Neural crest cell (in vitro differentiated cells): ENCODE results near the gene KMT5C. TPM values are rescaled to one million over a fixed set of nuclear protein-coding genes. Genes with fewer than 3 reads are reported as not detected.

Experiments used
- DNase-seq: peaks from one replicate; pipeline ENCODE4 v3.0.0; 2021; ENCODE audit warnings: low read depth, mixed read lengths, low spot score
- H3K27ac Mint-ChIP-seq: one replicate; pipeline ENCODE4 v1.8.0; 2021; ENCODE audit warnings: mild to moderate bottlenecking, mixed read lengths; ENCODE audit not compliant: unreplicated experiment
- H3K27me3 Mint-ChIP-seq: 2 replicates; pipeline ENCODE4 v1.8.0; 2021; ENCODE audit warnings: low read depth, mild to moderate bottlenecking, mixed read lengths
- H3K36me3 Mint-ChIP-seq: 2 replicates; pipeline ENCODE4 v1.8.0; 2021; ENCODE audit warnings: low read depth, mild to moderate bottlenecking, mixed read lengths
- H3K4me1 Mint-ChIP-seq: 2 replicates; pipeline ENCODE4 v1.8.0; 2021; ENCODE audit warnings: mixed read lengths
- H3K4me3 Mint-ChIP-seq: one replicate; pipeline ENCODE4 v1.8.0; 2021; ENCODE audit warnings: mild to moderate bottlenecking, mixed read lengths
- H3K9me3 Mint-ChIP-seq: 2 replicates; pipeline ENCODE4 v1.8.0; 2021; ENCODE audit warnings: mixed read lengths
- total RNA-seq: library from RNA; stranded (reverse); gene quantifications from 2 replicates; pipeline ENCODE4 v1.2.1, GENCODE V29; 2021
- TF ChIP-seq, protein P1 (sequence below): fragments of 200-600 bp; sonication (generic); conservative IDR thresholded peaks from 2 replicates; pipeline ENCODE4 v1.5.0; 2021; ENCODE audit warnings: antibody characterized with exemption, mild to moderate bottlenecking

KMT5C gene
- total RNA-seq, 1 donor from 2014 or later, result 35.2 TPM

DNA sequence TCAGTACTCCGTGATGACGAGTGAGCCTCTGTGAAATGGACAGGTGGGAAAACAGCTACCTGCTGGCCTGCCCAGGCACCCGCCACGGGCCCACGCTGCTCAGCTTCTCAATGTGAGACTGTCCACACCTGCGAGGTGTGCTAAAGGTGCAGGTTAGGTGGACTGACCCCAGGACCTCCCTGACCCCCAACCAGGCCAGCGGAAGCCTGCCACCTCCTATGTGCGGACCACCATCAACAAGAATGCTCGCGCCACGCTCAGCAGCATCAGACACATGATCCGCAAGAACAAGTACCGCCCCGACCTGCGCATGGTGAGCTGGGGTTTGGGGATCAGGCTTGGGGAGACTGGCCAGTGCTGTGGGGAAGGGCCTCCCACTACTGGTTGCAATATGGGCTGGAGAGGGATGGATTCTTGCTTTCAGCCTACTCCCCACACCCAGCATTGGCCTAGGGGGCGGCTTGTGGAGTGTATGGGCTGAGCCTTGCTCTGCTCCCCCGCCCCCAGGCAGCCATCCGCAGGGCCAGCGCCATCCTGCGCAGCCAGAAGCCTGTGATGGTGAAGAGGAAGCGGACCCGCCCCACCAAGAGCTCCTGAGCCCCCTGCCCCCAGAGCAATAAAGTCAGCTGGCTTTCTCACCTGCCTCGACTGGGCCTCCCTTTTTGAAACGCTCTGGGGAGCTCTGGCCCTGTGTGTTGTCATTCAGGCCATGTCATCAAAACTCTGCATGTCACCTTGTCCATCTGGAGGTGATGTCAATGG is 48.2 kb downstream of the KMT5C start:
- Mint-ChIP-seq H3K4me1 (peaks cover 71% of the 10 kb centered on the region), H3K27me3 (peaks cover 3% of the 10 kb centered on the region), H3K4me3 (peak overlapping the region; percentile 100), H3K36me3 (peaks cover 10% of the 10 kb centered on the region), H3K27ac (no peak overlapping the region), H3K9me3 (no peaks in the 10 kb centered on the region)
- DNase-seq, result no peak
- TF ChIP-seq, protein P1, sequence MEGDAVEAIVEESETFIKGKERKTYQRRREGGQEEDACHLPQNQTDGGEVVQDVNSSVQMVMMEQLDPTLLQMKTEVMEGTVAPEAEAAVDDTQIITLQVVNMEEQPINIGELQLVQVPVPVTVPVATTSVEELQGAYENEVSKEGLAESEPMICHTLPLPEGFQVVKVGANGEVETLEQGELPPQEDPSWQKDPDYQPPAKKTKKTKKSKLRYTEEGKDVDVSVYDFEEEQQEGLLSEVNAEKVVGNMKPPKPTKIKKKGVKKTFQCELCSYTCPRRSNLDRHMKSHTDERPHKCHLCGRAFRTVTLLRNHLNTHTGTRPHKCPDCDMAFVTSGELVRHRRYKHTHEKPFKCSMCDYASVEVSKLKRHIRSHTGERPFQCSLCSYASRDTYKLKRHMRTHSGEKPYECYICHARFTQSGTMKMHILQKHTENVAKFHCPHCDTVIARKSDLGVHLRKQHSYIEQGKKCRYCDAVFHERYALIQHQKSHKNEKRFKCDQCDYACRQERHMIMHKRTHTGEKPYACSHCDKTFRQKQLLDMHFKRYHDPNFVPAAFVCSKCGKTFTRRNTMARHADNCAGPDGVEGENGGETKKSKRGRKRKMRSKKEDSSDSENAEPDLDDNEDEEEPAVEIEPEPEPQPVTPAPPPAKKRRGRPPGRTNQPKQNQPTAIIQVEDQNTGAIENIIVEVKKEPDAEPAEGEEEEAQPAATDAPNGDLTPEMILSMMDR, result no peak

DNA sequence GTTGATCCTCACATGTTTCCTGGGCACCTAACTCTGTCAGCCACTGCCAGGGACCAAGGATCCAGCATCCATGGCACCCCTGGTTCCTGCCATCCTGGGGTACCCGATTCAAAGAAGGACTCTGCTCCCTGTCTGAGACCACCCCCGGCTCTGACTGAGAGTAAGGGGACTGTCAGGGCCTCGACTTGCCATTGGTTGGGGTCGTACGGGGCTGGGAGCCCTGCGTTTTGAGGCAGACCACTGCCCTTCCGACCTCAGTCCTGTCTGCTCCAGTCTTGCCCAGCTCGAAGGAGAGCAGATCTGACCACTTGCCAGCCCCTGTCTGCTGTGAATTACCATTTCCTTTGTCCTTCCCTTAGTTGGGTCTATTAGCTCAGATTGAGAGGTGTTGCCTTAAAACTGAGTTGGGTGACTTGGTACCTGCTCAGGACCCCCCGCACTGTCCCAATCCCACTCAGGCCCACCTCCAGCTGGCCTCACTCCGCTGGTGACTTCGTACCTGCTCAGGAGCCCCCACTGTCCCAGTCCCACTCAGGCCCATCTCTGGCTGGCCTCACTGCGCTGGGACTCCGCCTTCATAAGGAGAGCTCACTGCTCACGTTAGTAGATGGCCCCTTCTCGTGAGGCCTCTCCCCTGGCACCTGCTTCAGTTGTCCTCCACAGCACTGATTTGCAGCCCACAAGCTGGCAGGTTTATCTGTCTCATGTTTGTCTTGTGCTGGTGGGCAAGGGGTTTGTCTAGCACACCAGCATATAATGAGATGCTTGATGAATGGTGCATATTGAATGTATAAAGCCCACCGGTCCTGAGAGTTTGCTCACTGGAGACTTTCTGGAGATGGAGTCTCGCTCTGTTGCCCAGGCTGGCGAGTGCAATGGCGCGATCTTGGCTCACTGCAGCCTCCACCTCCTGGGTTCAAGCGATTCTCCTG is 50.0 kb downstream of the KMT5C start:
- no peak overlapping the region for H3K27ac Mint-ChIP-seq
- peak overlapping the region; percentile 80 for H3K4me3 Mint-ChIP-seq
- peaks cover 10% of the 10 kb centered on the region for H3K36me3 Mint-ChIP-seq
- no peaks in the 10 kb centered on the region for H3K9me3 Mint-ChIP-seq
- peaks cover 74% of the 10 kb centered on the region for H3K4me1 Mint-ChIP-seq
- peaks cover 6% of the 10 kb centered on the region for H3K27me3 Mint-ChIP-seq
- TF ChIP-seq, protein P1, result no peak
- DNase-seq, result no peak

DNA sequence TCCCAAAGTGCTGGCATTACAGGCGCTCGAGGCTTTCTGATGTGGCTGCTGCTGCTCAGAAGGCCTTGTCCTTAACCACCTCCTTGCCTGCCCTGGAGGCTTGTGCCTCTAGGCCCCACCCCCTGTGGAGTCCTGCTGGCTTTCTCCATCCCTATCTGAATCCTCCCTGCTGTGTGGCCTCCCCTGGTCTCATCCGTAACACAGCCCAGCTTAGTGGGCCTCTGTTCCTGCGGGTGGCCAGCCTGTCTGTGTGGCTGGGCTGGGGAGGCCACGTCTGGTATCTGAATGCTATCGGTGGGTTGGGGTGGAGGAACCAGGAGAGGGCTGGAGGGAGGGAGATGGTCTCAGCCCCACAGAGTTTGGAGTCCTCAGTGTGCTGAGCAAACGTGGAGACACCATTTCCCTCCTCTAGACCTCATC is 50.8 kb downstream of the KMT5C start:
- no peak overlapping the region for H3K27ac Mint-ChIP-seq
- TF ChIP-seq, protein P1, result no peak
- H3K4me3 Mint-ChIP-seq, result peak overlapping the region; percentile 80
- DNase-seq, result no peak
- H3K4me1 Mint-ChIP-seq, result peaks cover 65% of the 10 kb centered on the region
- no peaks in the 10 kb centered on the region for H3K9me3 Mint-ChIP-seq
- H3K27me3 Mint-ChIP-seq, result peaks cover 6% of the 10 kb centered on the region
- H3K36me3 Mint-ChIP-seq, result peaks cover 10% of the 10 kb centered on the region

DNA sequence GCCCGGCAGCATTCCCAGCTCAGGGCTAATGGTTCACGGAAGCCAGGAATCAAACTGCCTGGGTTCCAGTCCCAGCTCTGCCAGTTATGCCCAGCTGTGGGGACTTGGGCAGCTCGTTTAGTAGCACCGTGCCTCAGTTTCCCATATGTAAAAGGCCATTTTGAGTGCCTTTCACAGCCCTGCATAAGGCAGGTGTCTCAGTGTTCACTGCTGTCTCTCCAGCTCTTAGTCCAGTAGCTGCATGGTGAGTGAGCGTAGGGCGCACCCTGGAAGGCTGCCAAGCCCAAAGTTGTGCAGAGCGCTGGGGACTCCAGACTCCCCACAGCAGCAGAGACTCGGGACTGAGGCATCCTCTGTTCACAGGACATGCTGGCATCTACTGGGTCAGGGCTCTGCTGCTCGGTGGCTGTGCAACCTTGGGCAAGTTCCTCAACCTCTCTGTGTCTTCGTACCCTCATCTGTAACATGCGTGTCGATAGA is 51.6 kb downstream of the KMT5C start:
- peaks cover 59% of the 10 kb centered on the region for H3K4me1 Mint-ChIP-seq
- H3K4me3 Mint-ChIP-seq, result peak overlapping the region; percentile 80
- no peak for DNase-seq
- peaks cover 7% of the 10 kb centered on the region for H3K36me3 Mint-ChIP-seq
- peaks cover 3% of the 10 kb centered on the region for H3K27me3 Mint-ChIP-seq
- TF ChIP-seq, protein P1, result no peak
- H3K27ac Mint-ChIP-seq, result no peak overlapping the region
- no peaks in the 10 kb centered on the region for H3K9me3 Mint-ChIP-seq

DNA sequence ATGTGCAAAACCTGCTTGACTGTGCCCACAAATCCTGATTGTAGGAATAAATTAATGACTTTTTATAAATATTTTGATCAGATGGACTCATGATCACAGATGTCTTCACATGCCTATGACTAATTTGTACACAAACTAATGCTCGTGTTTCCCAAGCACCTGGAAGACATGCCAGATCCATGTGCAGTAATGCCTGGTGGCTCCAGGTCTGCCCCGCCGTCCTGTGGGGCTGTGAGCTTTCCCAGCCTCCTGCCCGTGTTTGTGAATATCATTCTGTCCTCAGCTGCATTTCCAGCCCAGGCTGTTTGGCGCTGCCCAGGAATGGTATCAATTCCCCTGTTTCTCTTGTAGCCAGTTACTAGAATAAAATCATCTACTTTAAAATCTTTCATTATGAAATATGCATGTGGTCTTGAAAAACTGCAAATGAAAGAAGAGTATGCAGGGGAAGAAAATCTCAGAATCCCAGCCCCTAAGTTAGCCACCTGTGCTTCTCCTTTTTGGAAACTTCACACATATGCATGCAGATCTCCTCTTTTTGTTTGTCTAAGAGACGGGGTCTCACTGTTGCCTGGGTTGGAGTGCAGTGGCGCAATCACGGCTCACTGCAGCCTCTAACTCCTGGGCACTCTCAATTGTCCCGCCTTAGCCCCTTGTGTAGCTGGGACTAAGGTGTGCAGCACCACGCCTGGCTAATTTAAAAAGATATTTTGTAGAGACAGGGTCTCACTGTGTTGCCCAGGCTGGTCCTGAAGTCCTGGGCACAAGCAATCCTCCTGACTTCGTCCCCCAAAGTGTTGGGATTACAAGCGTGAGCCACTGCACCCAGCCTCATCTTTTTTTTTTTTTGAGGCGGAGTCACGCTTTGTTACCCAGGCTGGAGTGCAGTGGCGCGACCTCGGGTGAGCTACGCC is 52.3 kb downstream of the KMT5C start:
- H3K27me3 Mint-ChIP-seq, result peaks cover 3% of the 10 kb centered on the region
- H3K27ac Mint-ChIP-seq, result no peak overlapping the region
- peak overlapping the region; percentile 79 for H3K4me3 Mint-ChIP-seq
- peaks cover 52% of the 10 kb centered on the region for H3K4me1 Mint-ChIP-seq
- no peaks in the 10 kb centered on the region for H3K9me3 Mint-ChIP-seq
- no peak for DNase-seq
- TF ChIP-seq, protein P1, result no peak
- H3K36me3 Mint-ChIP-seq, result peaks cover 5% of the 10 kb centered on the region
